HepG2 (cell line): Measurements from ENCODE around the gene LRRC15. TPM values are rescaled to one million over a fixed set of nuclear protein-coding genes. Genes with fewer than 3 reads are reported as not detected.

Experiments
- AHR ChIP-seq: IDR thresholded peaks from 2 replicates; pipeline ENCODE4 v1.6.1; 2018; ENCODE audit warnings: missing genetic modification reagents, missing compliant biosample characterization
- FLYWCH1 ChIP-seq: sonication (generic); formaldehyde crosslinking; IDR thresholded peaks from 2 replicates; pipeline ENCODE4 v1.8.1; 2023; ENCODE audit warnings: mild to moderate bottlenecking, missing genetic modification reagents
- HNF1A ChIP-seq, 2 experiments: sonication (generic) in 1 of 2; formaldehyde crosslinking in 1 of 2; IDR thresholded peaks; 2 replicates each; pipeline versions ENCODE4 v1.4.0 to v1.6.1; 2016 to 2020; ENCODE audit warnings: borderline replicate concordance in 1 of 2, low read depth in 1 of 2, mild to moderate bottlenecking in 1 of 2, missing genetic modification reagents in 1 of 2
- IKZF4 ChIP-seq: sonication (generic); formaldehyde crosslinking; IDR thresholded peaks from 2 replicates; pipeline ENCODE4 v1.5.1; 2020; ENCODE audit warnings: borderline replicate concordance, mild to moderate bottlenecking, low read depth, missing genetic modification reagents; ENCODE audit errors: not compliant biosample characterization
- MAX ChIP-seq: IDR thresholded peaks from 2 replicates; pipeline ENCODE4 v1.6.1; 2012; ENCODE audit warnings: inconsistent platforms
- MYPOP ChIP-seq: sonication (generic); formaldehyde crosslinking; IDR thresholded peaks from 2 replicates; pipeline ENCODE4 v1.8.1; 2023; ENCODE audit warnings: mild to moderate bottlenecking, moderate library complexity, missing genetic modification reagents
- RORA ChIP-seq: sonication (generic); formaldehyde crosslinking; IDR thresholded peaks from 2 replicates; pipeline ENCODE4 v1.5.0; 2020; ENCODE audit warnings: mild to moderate bottlenecking, missing genetic modification reagents, moderate library complexity
- RXRB ChIP-seq: IDR thresholded peaks from 2 replicates; pipeline ENCODE4 v1.6.1; 2016; ENCODE audit warnings: borderline replicate concordance, missing genetic modification reagents, missing compliant biosample characterization
- SIX1 ChIP-seq: sonication (generic); formaldehyde crosslinking; IDR thresholded peaks from 2 replicates; pipeline ENCODE4 v1.4.0; 2020; ENCODE audit warnings: missing genetic modification reagents, borderline replicate concordance
- SIX4 ChIP-seq: sonication (generic); formaldehyde crosslinking; IDR thresholded peaks from 2 replicates; pipeline ENCODE4 v1.4.0; 2020; ENCODE audit warnings: missing genetic modification reagents
- TCF12 ChIP-seq, 2 experiments: fragments of 450-650 bp in 1 of 2; sonication (generic) in 1 of 2; formaldehyde crosslinking in 1 of 2; IDR thresholded peaks; 2 replicates each; pipeline versions ENCODE4 v1.6.1 to v1.8.0; 2017 to 2022; ENCODE audit warnings: antibody characterized with exemption in 1 of 2, mild to moderate bottlenecking in 1 of 2, missing genetic modification reagents in 1 of 2, moderate library complexity in 1 of 2
- TMF1 ChIP-seq: sonication (generic); formaldehyde crosslinking; IDR thresholded peaks from 2 replicates; pipeline ENCODE4 v1.8.1; 2022; ENCODE audit warnings: low read depth, missing genetic modification reagents
- USF2 ChIP-seq, 2 experiments: sonication (generic) in 1 of 2; formaldehyde crosslinking in 1 of 2; IDR thresholded peaks; 2 replicates each; pipeline versions ENCODE4 v1.5.1 to v1.6.1; 2011 to 2020; ENCODE audit warnings: borderline replicate concordance in 1 of 2, low read depth in 1 of 2, low read length in 1 of 2, mild to moderate bottlenecking in 1 of 2, missing genetic modification reagents in 1 of 2, moderate library complexity in 1 of 2
- ZNF225 ChIP-seq: sonication (generic); formaldehyde crosslinking; IDR thresholded peaks from 2 replicates; pipeline ENCODE4 v1.4.0; 2020; ENCODE audit warnings: mild to moderate bottlenecking, missing genetic modification reagents
- ZNF704 ChIP-seq: sonication (generic); formaldehyde crosslinking; IDR thresholded peaks from 2 replicates; pipeline ENCODE4 v1.8.1; 2023; ENCODE audit warnings: mild to moderate bottlenecking, inconsistent platforms, moderate library complexity, missing genetic modification reagents, borderline replicate concordance
- ZNF747 ChIP-seq: sonication (generic); formaldehyde crosslinking; IDR thresholded peaks from 2 replicates; pipeline ENCODE4 v1.8.1; 2023; ENCODE audit warnings: missing genetic modification reagents, mild to moderate bottlenecking, borderline replicate concordance
- ZNF749 ChIP-seq: sonication (generic); formaldehyde crosslinking; IDR thresholded peaks from 2 replicates; pipeline ENCODE4 v1.8.0; 2022; ENCODE audit warnings: mild to moderate bottlenecking, missing genetic modification reagents, moderate library complexity, borderline replicate concordance
- polyA plus RNA-seq, 8 experiments: library from polyadenylated mRNA; depleted of rRNA in 3 of 8; stranded (reverse) in 7 of 8; unstranded in 1 of 8; fragments of >200 nt; fragmentation: Illumina TruSeq in 4 of 8; extraction: Trizol in 4 of 8; gene quantifications; 2 replicates each; pipeline versions ENCODE4 v1.2.1 to v1.2.3, GENCODE V29; 2011 to 2016; ENCODE audit warnings: low read depth in 4 of 8, missing spikeins in 1 of 8, mixed read lengths in 1 of 8; ENCODE audit not compliant: insufficient read depth in 1 of 8
- total RNA-seq, 5 experiments: library from RNA; depleted of rRNA; stranded (reverse); fragments of >200 nt; fragmentation: Illumina TruSeq; extraction: Trizol; gene quantifications; 2 replicates each; pipeline ENCODE4 v1.2.3, GENCODE V29; 2016; ENCODE audit warnings: low read depth in 1 of 5

LRRC15 gene
- total and polyA plus RNA-seq, 2 of the 13 experiments (the other 11 are each of a cell fraction or from before 2014, with no cell fraction given): not detected

GRCh38 chr3:194333212-194333980 lies 36.1 kb downstream of the LRRC15 start (continued):
- TF ChIP-seq FLYWCH1 (peak; percentile 77), USF2 (IDR thresholded peaks at IDR 0.05; ENCODE audit: low read depth, low read length) (0 out of 2 replicates have a peak, but pooled peaks have one; percentile 8), USF2 (CRISPR knock-in tag; IDR thresholded peaks at IDR 0.05; ENCODE audit: borderline replicate concordance) (0 out of 2 replicates have a peak, but pooled peaks have one; percentile 38), TCF12 (IDR thresholded peaks at IDR 0.05) (no peak), TCF12 (CRISPR knock-in tag; IDR thresholded peaks at IDR 0.05) (peak; percentile 88), ZNF704 (CRISPR knock-in tag) (peak; percentile 68; the same call in 1 of the 2 replicates), MYPOP (peak; percentile 90), RORA (no peak), SIX4 (CRISPR knock-in tag) (peak; percentile 41; the same call in 1 of the 2 replicates), HNF1A (IDR thresholded peaks at IDR 0.05; ENCODE audit: low read depth) (no peak; the same call in 1 of the 2 replicates), HNF1A (CRISPR knock-in tag; IDR thresholded peaks at IDR 0.05; ENCODE audit: borderline replicate concordance) (peak; percentile 10; the same call in 1 of the 2 replicates), IKZF4 (CRISPR knock-in tag) (peak; percentile 97), ZNF225 (CRISPR knock-in tag) (peak; percentile 98), RXRB (CRISPR knock-in tag) (no peak), AHR (CRISPR knock-in tag) (peak; percentile 94; the same call in 1 of the 2 replicates), MAX (peak; percentile 99), ZNF749 (CRISPR knock-in tag) (peak; percentile 85), TMF1 (CRISPR knock-in tag) (peak; percentile 66; the same call in 1 of the 2 replicates), SIX1 (CRISPR knock-in tag) (no peak), ZNF747 (CRISPR knock-in tag) (peak; percentile 82; the same call in 1 of the 2 replicates)
